K562 (cell line): ENCODE results near the gene GLIPR1L2. TPM values are rescaled to one million over a fixed set of nuclear protein-coding genes. Genes with fewer than 3 reads are reported as not detected.
A peak's percentile ranks its signal among the peaks of the same experiment; 100 is the strongest.

Experiments
- ATAC-seq: fragments of 200-7000 bp; cut with Tn5 transposase; 3 replicates; pipeline ENCODE4 v1.9.1; 2020; ENCODE audit warnings: moderate library complexity
- BruUV-seq: library from RNA; stranded (reverse); fragments of 400-500 nt; replicated peaks from 2 replicates; lab custom pipeline; 2021; lab: Mats Ljungman, UMichigan
- CTCF ChIA-PET: fragments of 300-600 bp; formaldehyde crosslinking; extraction: SDS; loops from one replicate; lab custom pipeline; 2021; ENCODE audit warnings: low intra/inter-chr PET ratio; lab: Yijun Ruan, JAX
- POLR2A ChIA-PET: fragments of 300-600, 350-650 bp; sonication (Branson Sonifier 250); formaldehyde crosslinking; extraction: SDS; loops from one replicate; lab custom pipeline; 2021; ENCODE audit warnings: antibody characterized with exemption, inconsistent platforms; lab: Yijun Ruan, JAX
- DNase-seq, 4 experiments: peaks; one replicate each; pipeline versions ENCODE4 v3.0.0 to v3.0.0-alpha.2; 2011 to 2018; ENCODE audit warnings: low spot score in 3 of 4, mixed read lengths in 3 of 4; ENCODE audit errors: extremely low read depth in 1 of 4
- FAIRE-seq: peaks from 2 replicates; lab custom pipeline; 2011; peaks lifted over from hg19 to GRCh38; lab: Jason Lieb, UNC
- H2AFZ ChIP-seq: 2 replicates; pipeline ENCODE4 v1.6.0; 2011; ENCODE audit warnings: low read depth, low read length, control low read depth, inconsistent platforms
- H3K27ac ChIP-seq: fragments of 200-600 bp; 3 replicates; pipeline ENCODE4 v1.8.0; 2011; ENCODE audit warnings: low read depth, mild to moderate bottlenecking, control low read depth, inconsistent platforms, low read length, moderate library complexity, mixed read lengths; ENCODE audit errors: extremely low read depth
- H3K27me3 ChIP-seq, 2 experiments: fragments of 300-600 bp in 1 of 2; 2 replicates in 1 of 2; 3 replicates in 1 of 2; pipeline versions ENCODE4 v1.6.0 to v1.8.0; 2011; ENCODE audit warnings: inconsistent platforms in 2 of 2, low read length in 2 of 2, mild to moderate bottlenecking in 1 of 2, mixed read lengths in 1 of 2, moderate library complexity in 1 of 2; ENCODE audit not compliant: control insufficient read depth in 2 of 2, insufficient read depth in 2 of 2
- H3K36me3 ChIP-seq: fragments of 300-600 bp; 3 replicates; pipeline ENCODE4 v1.8.0; 2011; ENCODE audit warnings: mild to moderate bottlenecking, low read length, inconsistent platforms; ENCODE audit not compliant: control insufficient read depth, insufficient read depth
- H3K4me1 ChIP-seq, 2 experiments: fragments of 200-600 bp in 1 of 2; replicated peaks in 1 of 2; 2 replicates in 1 of 2; 3 replicates in 1 of 2; pipeline versions ENCODE4 v1.5.1 to v1.8.0; 2011; ENCODE audit warnings: inconsistent platforms in 2 of 2, low read length in 2 of 2, mild to moderate bottlenecking in 1 of 2, mixed read lengths in 1 of 2, moderate library complexity in 1 of 2; ENCODE audit not compliant: control insufficient read depth in 2 of 2, insufficient read depth in 2 of 2
- H3K4me2 ChIP-seq: 2 replicates; pipeline ENCODE4 v1.6.1; 2011; ENCODE audit warnings: low read length, control low read depth, inconsistent platforms, mixed read lengths; ENCODE audit not compliant: insufficient read depth
- H3K4me3 ChIP-seq: fragments of 200-600 bp; sonication (generic), shearing (Covaris generic); 2 replicates; pipeline ENCODE4 v1.5.1; 2016; ENCODE audit warnings: control low read depth, inconsistent platforms
- H3K79me2 ChIP-seq: fragments of 200-600 bp; 3 replicates; pipeline ENCODE4 v1.8.0; 2011; ENCODE audit warnings: low read length, inconsistent platforms; ENCODE audit not compliant: control insufficient read depth, insufficient read depth
- H3K9ac ChIP-seq, 2 experiments: 2 replicates each; pipeline versions ENCODE4 v1.6.0 to v1.6.1; 2011; ENCODE audit warnings: low read depth in 2 of 2, low read length in 2 of 2, control low read depth in 1 of 2, inconsistent platforms in 1 of 2, mild to moderate bottlenecking in 1 of 2, mixed read lengths in 1 of 2; ENCODE audit not compliant: insufficient read depth in 1 of 2
- H3K9me1 ChIP-seq: one replicate; pipeline ENCODE4 v1.6.0; 2011; ENCODE audit warnings: inconsistent platforms, mild to moderate bottlenecking, low read length, moderate library complexity; ENCODE audit not compliant: control insufficient read depth, insufficient read depth
- H3K9me3 ChIP-seq: replicated peaks from 2 replicates; pipeline ENCODE4 v1.5.1; 2011; ENCODE audit warnings: low read depth, low read length, inconsistent platforms; ENCODE audit not compliant: control insufficient read depth, insufficient read depth
- H4K20me1 ChIP-seq: replicated peaks from 2 replicates; pipeline ENCODE4 v1.6.1; 2011; ENCODE audit warnings: low read length, inconsistent platforms, mixed read lengths; ENCODE audit not compliant: control insufficient read depth, insufficient read depth
- ATF1 ChIP-seq, 2 experiments: fragments of 450-650 bp in 1 of 2; IDR thresholded peaks; 2 replicates each; pipeline ENCODE4 v1.6.1; 2016; ENCODE audit warnings: missing compliant biosample characterization in 1 of 2, missing genetic modification characterization in 1 of 2
- L3MBTL2 ChIP-seq: fragments of 450-650 bp; IDR thresholded peaks from 2 replicates; pipeline ENCODE4 v1.6.1; 2016; ENCODE audit warnings: mild to moderate bottlenecking, moderate library complexity
- RAD21 ChIP-seq, 2 experiments: fragments of 250-450 bp in 1 of 2; fragments of 450-650 bp in 1 of 2; sonication (Bioruptor Pico) in 1 of 2; formaldehyde crosslinking in 1 of 2; IDR thresholded peaks in 1 of 2; conservative IDR thresholded peaks in 1 of 2; 2 replicates each; pipeline versions ENCODE4 v1.4.0 to v1.8.0; 2020 to 2022; ENCODE audit warnings: mild to moderate bottlenecking in 2 of 2, moderate library complexity in 1 of 2
- SMAD1 ChIP-seq: fragments of 150-350 bp; IDR thresholded peaks from 2 replicates; pipeline ENCODE4 v1.6.1; 2014; ENCODE audit warnings: low read length, low read depth; ENCODE audit not compliant: partially characterized antibody
- SMARCA4 ChIP-seq: fragments of 450-650 bp; IDR thresholded peaks from 2 replicates; pipeline ENCODE4 v1.6.1; 2016
- SMARCE1 ChIP-seq: fragments of 450-650 bp; IDR thresholded peaks from 2 replicates; pipeline ENCODE4 v1.7.1; 2016; ENCODE audit warnings: mild to moderate bottlenecking
- SPI1 ChIP-seq: IDR thresholded peaks from 2 replicates; pipeline ENCODE4 v1.6.1; 2011; ENCODE audit warnings: low read depth, low read length, control low read depth, borderline replicate concordance
- SRF ChIP-seq, 2 experiments: fragments of 250-450, 450-650 bp in 1 of 2; sonication (Bioruptor Pico) in 1 of 2; sonication (generic) in 1 of 2; formaldehyde crosslinking; IDR thresholded peaks; 2 replicates each; pipeline versions ENCODE4 v1.5.0 to v1.5.1; 2020 to 2022; ENCODE audit warnings: mild to moderate bottlenecking in 1 of 2, missing genetic modification reagents in 1 of 2
- YY1 ChIP-seq, 3 experiments: IDR thresholded peaks; 2 replicates each; pipeline ENCODE4 v1.6.1; 2011; ENCODE audit warnings: low read length in 2 of 3, mild to moderate bottlenecking in 2 of 3, moderate library complexity in 2 of 3, borderline replicate concordance in 1 of 3, control low read depth in 1 of 3, low read depth in 1 of 3; ENCODE audit not compliant: insufficient read depth in 3 of 3, insufficient replicate concordance in 2 of 3, control insufficient read depth in 1 of 3, insufficient read length in 1 of 3; ENCODE audit errors: extremely low read depth in 1 of 3
- ZBTB11 ChIP-seq, 3 experiments: fragments of 200-800 bp in 1 of 3; fragments of 250-450 bp in 1 of 3; fragments of 450-650 bp in 1 of 3; sonication (Bioruptor Pico) in 1 of 3; sonication (Bioruptor generic) in 1 of 3; formaldehyde crosslinking in 1 of 3; IDR thresholded peaks; 2 replicates each; pipeline versions ENCODE4 v1.6.1 to v1.8.0; 2016 to 2022; ENCODE audit warnings: mild to moderate bottlenecking in 2 of 3, missing genetic modification characterization in 2 of 3, missing compliant biosample characterization in 1 of 3, moderate library complexity in 1 of 3
- ZNF280A ChIP-seq: fragments of 450-650 bp; IDR thresholded peaks from 2 replicates; pipeline ENCODE4 v1.6.1; 2018; ENCODE audit warnings: mild to moderate bottlenecking, low read depth; ENCODE audit not compliant: partially characterized antibody
- ZNF830 ChIP-seq: fragments of 250-450 bp; sonication (Bioruptor Pico); IDR thresholded peaks from 2 replicates; pipeline ENCODE4 v1.5.0; 2021; ENCODE audit warnings: mild to moderate bottlenecking
- WGBS: fragments of 100-300 bp; shearing (Covaris generic); methylation state at CpG from one replicate; pipeline ENCODE4 v1.1.6; 2016; ENCODE audit warnings: low coverage, mixed read lengths; ENCODE audit not compliant: insufficient coverage; ENCODE audit errors: missing lambda C conversion rate; 5-methylcytosine and 5-hydroxymethylcytosine counted together
- in situ Hi-C: fragments of 300-500 bp; cut with MboI; formaldehyde crosslinking; loops from 4 replicates; pipeline ENCODE4 v1.15.0; 2018; ENCODE audit warnings: inconsistent platforms, mixed read lengths
- intact Hi-C: fragments of 100-400 bp; cut with micrococcal nuclease; formaldehyde crosslinking; loops from 2 replicates; pipeline ENCODE4 v1.14.2; 2022
- polyA plus RNA-seq, 8 experiments: library from polyadenylated mRNA; depleted of rRNA in 4 of 8; stranded (reverse) in 5 of 8; unstranded in 3 of 8; fragments of >200 nt; fragmentation: Nextera tagmentation in 2 of 8; fragmentation: Illumina TruSeq in 1 of 8; extraction: Ambion mirVana in 2 of 8; extraction: Trizol in 1 of 8; gene quantifications; 2 replicates each; pipeline versions ENCODE4 v1.2.1 to v1.2.3, GENCODE V29; 2011 to 2014; ENCODE audit warnings: inconsistent platforms in 1 of 8, missing spikeins in 1 of 8
- total RNA-seq, 7 experiments: library from RNA; depleted of rRNA in 6 of 7; stranded (reverse); fragments of >200 nt in 6 of 7; fragmentation: Illumina TruSeq in 2 of 7; extraction: Trizol in 2 of 7; gene quantifications; 2 replicates each; pipeline versions ENCODE4 v1.2.1 to v1.2.3, GENCODE V29; 2011 to 2021; ENCODE audit warnings: low replicate concordance in 1 of 7

Gene GLIPR1L2
- total and polyA plus RNA-seq, 9 of the 15 experiments (the other 6 are each of a cell fraction or from before 2014, with no cell fraction given), result not detected

- TF ChIP-seq L3MBTL2 (no peak), SRF (CRISPR knock-in tag; IDR thresholded peaks at IDR 0.05) (peak in 1 of 2 experiments; percentile 79; a peak in 1 of 4 replicates), SMARCA4 (no peak), ATF1 (CRISPR knock-in tag; IDR thresholded peaks at IDR 0.05) (no peak), ATF1 (tag; IDR thresholded peaks at IDR 0.05) (peak; percentile 62)
These were observed 89.6 kb downstream of the GLIPR1L2 start, which contains the start of gene GLIPR1 (continued) for GRCh38 chr12:75480469-75480949.

- intact Hi-C loops, result loop anchor here (5.0 to 10.0 kb wide), 3 partner anchors 149 to 974 kb away; partner anchors contain the start of genes BBS10, CAPS2 and GLIPR1L1
- Histone ChIP-seq H3K27me3 (no peaks in the 10 kb centered on the region), H3K9me3 (no peaks in the 10 kb centered on the region), H3K4me1 (peaks cover 0 to 6% of the 10 kb centered on the region in 2 experiments; a peak in 4 of 5 replicates), H3K4me2 (peak overlapping the region; percentile 59), H3K27ac (peak overlapping the region; percentile 61; the same call in 2 of the 3 replicates), H3K4me3 (no peak overlapping the region), H3K9me1 (no peaks in the 10 kb centered on the region), H3K36me3 (no peaks in the 10 kb centered on the region), H3K79me2 (no peaks in the 10 kb centered on the region), H2AFZ (peak overlapping the region; percentile 80), H4K20me1 (no peaks in the 10 kb centered on the region), H3K9ac (peak overlapping the region in 1 of 2 experiments; percentile 37; a peak in 2 of 4 replicates)
- DNase-seq (no peak), FAIRE-seq (no peak), ATAC-seq (peak; percentile 16; the same call in 2 of the 3 replicates)
- CTCF ChIA-PET, result no interaction called here
- POLR2A ChIA-PET, result no interaction called here
- in situ Hi-C loops, result loop anchor here (10.0 kb wide), 1 partner anchor 146 kb away; the partner anchor contains the start of genes CAPS2 and GLIPR1L1
- BruUV-seq, result TSS peak; percentile 60
- 28% methylated on average over 5 of the region's 5 CpGs for WGBS
- peak; percentile 15; the same call in 1 of the 2 replicates for TF ChIP-seq SMARCE1
- peak; percentile 96 for TF ChIP-seq SPI1
- TF ChIP-seq RAD21 (CRISPR knock-in tag; conservative IDR thresholded peaks at IDR 0.05 in 1 of 2, IDR thresholded peaks at IDR 0.05 in 1 of 2), result no peak
- TF ChIP-seq ZNF830, result no peak
- no peak for TF ChIP-seq ZNF280A
- TF ChIP-seq SMAD1, result no peak
- 0 out of 6 replicates have a peak, but pooled peaks of 1 of the 3 experiments have one; percentile 29 for TF ChIP-seq ZBTB11 (CRISPR knock-in tag; IDR thresholded peaks at IDR 0.05)
- TF ChIP-seq YY1 (IDR thresholded peaks at IDR 0.05; ENCODE audit: borderline replicate concordance in 1 of 3, control insufficient read depth in 1 of 3, extremely low read depth in 1 of 3, insufficient read depth in 3 of 3, insufficient read length in 1 of 3, insufficient replicate concordance in 2 of 3, low read depth in 1 of 3, low read length in 2 of 3), result no peak
These were observed 90.3 kb downstream of the GLIPR1L2 start for GRCh38 chr12:75481013-75481705.
